ENCODE results near the gene F2. TPM values are rescaled to one million over a fixed set of nuclear protein-coding genes. Genes with fewer than 3 reads are reported as not detected.

Gene F2
- total and polyA plus RNA-seq, 2 of the 13 experiments (the other 11 are each of a cell fraction or from before 2014, with no cell fraction given), result 330 to 801 TPM

GRCh38 chr11:46695345-46696211 lies 23.4 kb upstream of the F2 start (continued):
- no peak for TF ChIP-seq ZSCAN5A (CRISPR knock-in tag; IDR thresholded peaks at IDR 0.05; ENCODE audit: borderline replicate concordance)
- TF ChIP-seq ZNF740 (CRISPR knock-in tag; IDR thresholded peaks at IDR 0.05), result no peak
- TF ChIP-seq NFAT5 (CRISPR knock-in tag; IDR thresholded peaks at IDR 0.05), result peak; percentile 94
- TF ChIP-seq, protein P1, sequence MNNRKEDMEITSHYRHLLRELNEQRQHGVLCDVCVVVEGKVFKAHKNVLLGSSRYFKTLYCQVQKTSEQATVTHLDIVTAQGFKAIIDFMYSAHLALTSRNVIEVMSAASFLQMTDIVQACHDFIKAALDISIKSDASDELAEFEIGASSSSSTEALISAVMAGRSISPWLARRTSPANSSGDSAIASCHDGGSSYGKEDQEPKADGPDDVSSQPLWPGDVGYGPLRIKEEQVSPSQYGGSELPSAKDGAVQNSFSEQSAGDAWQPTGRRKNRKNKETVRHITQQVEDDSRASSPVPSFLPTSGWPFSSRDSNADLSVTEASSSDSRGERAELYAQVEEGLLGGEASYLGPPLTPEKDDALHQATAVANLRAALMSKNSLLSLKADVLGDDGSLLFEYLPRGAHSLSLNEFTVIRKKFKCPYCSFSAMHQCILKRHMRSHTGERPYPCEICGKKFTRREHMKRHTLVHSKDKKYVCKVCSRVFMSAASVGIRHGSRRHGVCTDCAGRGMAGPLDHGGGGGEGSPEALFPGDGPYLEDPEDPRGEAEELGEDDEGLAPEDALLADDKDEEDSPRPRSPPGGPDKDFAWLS (CRISPR knock-in tag; IDR thresholded peaks at IDR 0.05; ENCODE audit: borderline replicate concordance), result no peak
- TF ChIP-seq ZMYM4 (CRISPR knock-in tag; IDR thresholded peaks at IDR 0.05), result no peak; the same call in 1 of the 2 replicates
- peak; percentile 68; the same call in 1 of the 2 replicates for TF ChIP-seq ZNF75D (CRISPR knock-in tag; IDR thresholded peaks at IDR 0.05; ENCODE audit: borderline replicate concordance)
- TF ChIP-seq PAWR (CRISPR knock-in tag; IDR thresholded peaks at IDR 0.05; ENCODE audit: borderline replicate concordance), result no peak
- peak; percentile 69 for TF ChIP-seq RXRB (CRISPR knock-in tag; IDR thresholded peaks at IDR 0.05; ENCODE audit: borderline replicate concordance)
- peak; percentile 68; the same call in 1 of the 2 replicates for TF ChIP-seq ZNF788 (CRISPR knock-in tag; IDR thresholded peaks at IDR 0.05; ENCODE audit: borderline replicate concordance)
- no peak; the same call in 1 of the 2 replicates for TF ChIP-seq GZF1 (CRISPR knock-in tag; IDR thresholded peaks at IDR 0.05)
- TF ChIP-seq PAXIP1 (CRISPR knock-in tag; conservative IDR thresholded peaks at IDR 0.05), result peak; percentile 68
- peak; percentile 72; the same call in 1 of the 2 replicates for TF ChIP-seq REXO4 (CRISPR knock-in tag; IDR thresholded peaks at IDR 0.05; ENCODE audit: borderline replicate concordance)
- TF ChIP-seq FOXK1 (CRISPR knock-in tag; IDR thresholded peaks at IDR 0.05; ENCODE audit: borderline replicate concordance, low read depth), result 0 out of 2 replicates have a peak, but pooled peaks have one; percentile 16
- TF ChIP-seq SETDB1 (CRISPR knock-in tag; IDR thresholded peaks at IDR 0.05; ENCODE audit: borderline replicate concordance), result no peak
